ENCODE measurements around the gene TEAD4.
A peak's percentile ranks its signal among the peaks of the same experiment; 100 is the strongest.

GRCh38 chr12:3041558-3042164 lies 82.5 kb downstream of the TEAD4 start:
- TF ChIP-seq CTCF (conservative IDR thresholded peaks at IDR 0.05 in 1 of 2, IDR thresholded peaks at IDR 0.05 in 1 of 2; ENCODE audit: extremely low read depth in 1 of 2, insufficient read depth in 1 of 2, low read depth in 1 of 2, low read length in 2 of 2) (peak; percentile 59 to 75), EZH2 (IDR thresholded peaks at IDR 0.05; ENCODE audit: borderline replicate concordance, low read length) (no peak)

Measured in mammary epithelial cell (primary cell).